Measurements from ENCODE around the gene DHX32. TPM values are rescaled to one million over a fixed set of nuclear protein-coding genes. Genes with fewer than 3 reads are reported as not detected.
A peak's percentile ranks its signal among the peaks of the same experiment; 100 is the strongest.
"Not testable (repeated sequence)": the region's sequence is repeated elsewhere in the genome, so short reads cannot be mapped to it uniquely, and the experiment has no call there.

The DHX32 gene
- total RNA-seq, 2 donors from 2014 or later, result 25.2 to 35.6 TPM

DNA sequence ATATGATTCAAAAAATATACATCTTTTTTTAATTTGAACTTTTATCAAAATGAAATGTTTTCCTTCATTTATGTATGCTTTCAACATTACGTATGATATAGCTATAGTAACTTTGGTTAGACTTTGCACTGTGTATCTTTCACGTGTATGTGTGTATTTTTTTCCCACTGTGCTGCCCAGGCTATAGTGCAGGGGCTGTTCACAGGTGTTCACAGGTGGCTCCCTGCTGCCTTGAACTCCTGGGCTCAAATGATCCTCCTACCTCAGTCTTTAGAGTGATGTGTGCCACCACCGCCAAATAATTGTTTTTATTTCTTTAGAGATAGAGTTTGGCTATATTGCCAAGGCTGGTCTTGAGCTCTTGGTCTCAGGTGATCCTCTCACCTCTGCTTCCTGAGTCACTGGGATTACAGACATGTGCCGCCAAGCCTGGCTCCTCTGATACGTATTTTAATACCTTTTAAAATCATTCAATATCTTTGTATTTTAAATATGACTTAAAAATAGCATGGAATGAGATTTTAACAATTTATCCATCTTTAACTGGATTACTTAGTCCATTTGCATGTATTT, 44.3 kb upstream of the DHX32 start:
- Histone ChIP-seq H3K4me3 (no peak overlapping the region), H3K36me3 (replicated peaks in 1 of 2; ENCODE audit: insufficient read depth in 1 of 2, low read depth in 2 of 2) (no peaks in the 10 kb centered on the region), H3K27me3 (no peaks in the 10 kb centered on the region), H3K4me1 (peaks cover 5% of the 10 kb centered on the region), H3K9me3 (no peaks in the 10 kb centered on the region), H3K27ac (peak overlapping the region in 1 of 4 donors; percentile 28)
- TF ChIP-seq, protein P1, sequence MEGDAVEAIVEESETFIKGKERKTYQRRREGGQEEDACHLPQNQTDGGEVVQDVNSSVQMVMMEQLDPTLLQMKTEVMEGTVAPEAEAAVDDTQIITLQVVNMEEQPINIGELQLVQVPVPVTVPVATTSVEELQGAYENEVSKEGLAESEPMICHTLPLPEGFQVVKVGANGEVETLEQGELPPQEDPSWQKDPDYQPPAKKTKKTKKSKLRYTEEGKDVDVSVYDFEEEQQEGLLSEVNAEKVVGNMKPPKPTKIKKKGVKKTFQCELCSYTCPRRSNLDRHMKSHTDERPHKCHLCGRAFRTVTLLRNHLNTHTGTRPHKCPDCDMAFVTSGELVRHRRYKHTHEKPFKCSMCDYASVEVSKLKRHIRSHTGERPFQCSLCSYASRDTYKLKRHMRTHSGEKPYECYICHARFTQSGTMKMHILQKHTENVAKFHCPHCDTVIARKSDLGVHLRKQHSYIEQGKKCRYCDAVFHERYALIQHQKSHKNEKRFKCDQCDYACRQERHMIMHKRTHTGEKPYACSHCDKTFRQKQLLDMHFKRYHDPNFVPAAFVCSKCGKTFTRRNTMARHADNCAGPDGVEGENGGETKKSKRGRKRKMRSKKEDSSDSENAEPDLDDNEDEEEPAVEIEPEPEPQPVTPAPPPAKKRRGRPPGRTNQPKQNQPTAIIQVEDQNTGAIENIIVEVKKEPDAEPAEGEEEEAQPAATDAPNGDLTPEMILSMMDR (IDR thresholded peaks at IDR 0.05), result no peak
- TF ChIP-seq POLR2A (IDR thresholded peaks at IDR 0.05), result no peak
- WGBS, 2 donors, result 39 to 41% methylated on average over 5 of the region's 5 CpGs
- intact Hi-C loops (cut with DNase I), result no loop called here
- ATAC-seq (peak; percentile 40), DNase-seq (peak in 1 of 4 donors; percentile 28)

DNA sequence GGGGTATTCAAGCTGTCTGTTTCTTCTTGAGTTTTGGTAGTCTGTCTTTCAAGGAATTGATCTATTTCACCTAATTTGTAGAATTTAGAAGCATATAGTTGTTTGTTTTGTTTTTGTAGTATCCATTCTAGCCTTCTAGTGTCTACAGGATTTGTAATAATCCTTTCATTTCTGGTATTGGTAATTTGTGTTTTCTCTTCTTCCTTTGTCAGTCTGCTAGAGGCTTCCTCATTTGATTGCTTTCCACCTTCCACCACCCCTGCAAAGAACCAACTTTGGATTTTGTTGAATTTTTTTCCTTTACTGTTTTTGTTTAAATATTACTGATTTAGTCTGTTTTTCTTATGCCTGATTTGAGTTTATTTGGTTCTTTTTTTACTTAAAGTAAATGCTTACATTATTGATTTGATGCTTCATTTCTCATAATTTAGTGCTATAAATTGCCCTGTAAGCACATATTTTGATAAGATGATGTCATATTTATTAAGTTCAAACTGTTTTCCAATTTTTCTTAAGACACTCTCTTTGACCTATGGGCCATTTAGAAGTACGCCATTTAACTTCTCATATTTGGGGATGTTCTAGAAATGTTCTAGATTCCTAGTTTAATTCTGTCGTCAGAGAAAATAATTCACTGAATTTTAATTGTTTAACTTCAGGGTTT, 40.7 kb upstream of the DHX32 start:
- H3K4me1 ChIP-seq; H3K36me3 ChIP-seq (replicated peaks in 1 of 2; ENCODE audit: insufficient read depth in 1 of 2, low read depth in 2 of 2); H3K9me3 ChIP-seq; H3K27ac ChIP-seq; ATAC-seq; H3K4me3 ChIP-seq; intact Hi-C loops (cut with DNase I); H3K27me3 ChIP-seq; DNase-seq: not testable (repeated sequence)
- WGBS, 2 donors, result 90 to 92% methylated on average over 2 of the region's 2 CpGs

DNA sequence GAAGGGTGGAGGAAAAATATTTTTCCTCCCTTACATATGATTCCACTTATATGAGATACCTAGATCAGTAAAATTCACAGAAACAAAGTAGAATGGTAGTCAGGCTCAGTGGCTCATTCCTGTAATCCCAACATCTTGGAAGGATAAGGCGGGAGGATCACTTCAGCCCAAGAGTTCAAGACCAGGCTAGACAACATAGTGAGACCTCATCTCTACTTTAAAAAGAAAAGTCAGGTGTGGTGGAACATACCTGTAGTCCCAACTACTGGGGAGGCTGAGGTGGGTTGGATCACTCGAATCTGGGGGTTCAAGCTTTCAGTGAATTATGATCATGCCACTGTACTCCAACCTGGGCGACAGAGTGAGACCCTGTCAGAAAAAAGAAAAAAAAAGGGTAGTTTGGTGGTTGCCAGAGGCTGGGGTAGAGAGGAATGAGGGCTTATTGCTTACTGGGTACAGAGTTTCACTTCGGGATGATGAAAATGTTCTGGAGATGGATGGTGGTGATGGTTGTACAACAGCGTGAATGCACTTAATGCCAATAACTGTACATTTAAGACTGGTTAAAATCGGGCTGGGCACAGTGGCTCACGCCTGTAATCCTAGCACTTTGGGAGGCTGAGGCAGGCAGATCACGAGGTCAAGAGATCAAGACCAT, 36.7 kb upstream of the DHX32 start:
- H3K36me3 ChIP-seq (replicated peaks in 1 of 2; ENCODE audit: insufficient read depth in 1 of 2, low read depth in 2 of 2); ATAC-seq; DNase-seq; H3K4me3 ChIP-seq; H3K27ac ChIP-seq; H3K9me3 ChIP-seq; intact Hi-C loops (cut with DNase I); H3K27me3 ChIP-seq: not testable (repeated sequence)
- H3K4me1 ChIP-seq, result peaks cover 28% of the 10 kb centered on the region
- WGBS, 2 donors, result 80 to 87% methylated on average over 8 of the region's 8 CpGs

DNA sequence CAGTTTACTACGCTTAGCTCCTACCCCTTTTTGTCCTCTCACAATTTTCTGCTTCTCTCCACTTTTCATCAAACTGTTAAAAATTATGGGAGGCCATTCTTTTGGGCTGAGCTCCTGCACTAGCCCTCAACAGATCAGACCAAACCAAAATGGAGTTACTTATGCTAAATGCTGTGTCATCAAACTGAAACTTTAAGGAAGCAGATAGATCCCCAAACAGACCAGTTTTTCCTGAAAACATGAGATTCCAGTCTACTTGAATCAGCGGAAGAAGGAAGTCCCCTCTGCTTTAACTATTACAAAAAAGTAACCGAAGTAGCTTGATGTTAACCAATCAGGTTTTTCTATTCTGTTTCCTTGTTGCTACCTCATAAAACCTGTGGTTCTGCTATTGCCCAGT, 35.9 kb upstream of the DHX32 start:
- DNase-seq, result no peak
- ATAC-seq, result no peak
- TF ChIP-seq, protein P1 (IDR thresholded peaks at IDR 0.05), result no peak
- no peak for TF ChIP-seq POLR2A (IDR thresholded peaks at IDR 0.05)
- Histone ChIP-seq H3K27ac (no peak overlapping the region), H3K9me3 (no peaks in the 10 kb centered on the region), H3K27me3 (no peaks in the 10 kb centered on the region), H3K4me3 (no peak overlapping the region), H3K36me3 (replicated peaks in 1 of 2; ENCODE audit: insufficient read depth in 1 of 2, low read depth in 2 of 2) (no peaks in the 10 kb centered on the region), H3K4me1 (peaks cover 36% of the 10 kb centered on the region)
- intact Hi-C loops (cut with DNase I), result no loop called here
- WGBS, 2 donors, result 81 to 87% methylated on average over 3 of the region's 3 CpGs

DNA sequence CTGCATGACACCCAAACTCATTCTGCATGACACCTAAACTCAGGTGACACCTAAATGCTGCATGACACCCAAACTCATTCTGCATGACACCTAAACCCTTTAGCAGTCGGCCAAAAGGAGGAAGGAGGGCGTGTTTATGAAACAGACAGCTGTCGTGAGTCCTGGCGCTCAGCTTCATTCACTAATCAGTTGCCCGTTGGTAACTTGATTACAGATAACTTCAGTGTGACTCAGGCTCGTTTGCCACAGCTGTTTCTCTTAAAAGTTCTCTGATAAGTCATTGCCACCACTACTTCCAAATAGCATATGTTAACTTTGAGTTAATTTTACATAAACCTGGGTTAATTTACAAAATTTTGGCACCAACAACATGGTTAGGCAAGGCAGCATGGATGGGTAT, 32.2 kb upstream of the DHX32 start:
- H3K9me3 ChIP-seq, result not testable (repeated sequence)

DNA sequence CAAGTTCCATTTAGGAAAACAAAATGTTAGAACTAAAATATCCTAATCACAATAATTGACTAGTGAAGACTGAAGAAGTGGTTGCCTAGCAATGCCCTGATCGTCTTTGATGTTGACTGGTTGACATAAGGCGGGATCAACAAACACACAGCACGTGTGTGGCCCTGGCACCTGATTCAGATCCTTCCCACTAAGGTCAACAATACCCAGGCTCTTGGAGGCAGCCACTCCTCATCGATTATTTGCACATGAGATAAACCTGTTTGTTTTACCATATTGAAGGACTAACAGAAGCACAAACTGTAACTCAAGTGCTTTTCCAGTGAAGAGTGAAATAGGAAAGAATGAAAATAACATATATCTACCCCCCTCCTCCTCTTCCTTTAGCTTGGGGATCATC, 30.9 kb upstream of the DHX32 start:
- Histone ChIP-seq H3K27me3 (no peaks in the 10 kb centered on the region), H3K4me3 (no peak overlapping the region), H3K27ac (peak overlapping the region; percentile 35 to 77 (median 75)), H3K4me1 (peaks cover 46% of the 10 kb centered on the region), H3K9me3 (no peaks in the 10 kb centered on the region), H3K36me3 (replicated peaks in 1 of 2; ENCODE audit: insufficient read depth in 1 of 2, low read depth in 2 of 2) (no peaks in the 10 kb centered on the region)
- intact Hi-C loops (cut with DNase I), result no loop called here
- WGBS, 2 donors, result 10 to 14% methylated on average over 4 of the region's 4 CpGs
- ATAC-seq (peak; percentile 92), DNase-seq (peak; percentile 78 to 92 (median 86))
- TF ChIP-seq, protein P1 (IDR thresholded peaks at IDR 0.05), result no peak
- TF ChIP-seq POLR2A (IDR thresholded peaks at IDR 0.05), result no peak

More for the DNA sequence above, 32.2 kb upstream of the DHX32 start:
- H3K36me3 ChIP-seq (replicated peaks in 1 of 2; ENCODE audit: insufficient read depth in 1 of 2, low read depth in 2 of 2); intact Hi-C loops (cut with DNase I); H3K4me3 ChIP-seq; H3K27me3 ChIP-seq: not testable (repeated sequence)
- DNase-seq, result peak; percentile 45 to 73 (median 60)
- peaks cover 46% of the 10 kb centered on the region for H3K4me1 ChIP-seq
- 12 to 26% methylated on average over 6 of the region's 6 CpGs for WGBS, 2 donors
- peak overlapping the region; percentile 50 to 77 (median 75) for H3K27ac ChIP-seq
- ATAC-seq, result peak; percentile 51
